Measurements from ENCODE around the gene STX11.

The STX11 gene

DNA sequence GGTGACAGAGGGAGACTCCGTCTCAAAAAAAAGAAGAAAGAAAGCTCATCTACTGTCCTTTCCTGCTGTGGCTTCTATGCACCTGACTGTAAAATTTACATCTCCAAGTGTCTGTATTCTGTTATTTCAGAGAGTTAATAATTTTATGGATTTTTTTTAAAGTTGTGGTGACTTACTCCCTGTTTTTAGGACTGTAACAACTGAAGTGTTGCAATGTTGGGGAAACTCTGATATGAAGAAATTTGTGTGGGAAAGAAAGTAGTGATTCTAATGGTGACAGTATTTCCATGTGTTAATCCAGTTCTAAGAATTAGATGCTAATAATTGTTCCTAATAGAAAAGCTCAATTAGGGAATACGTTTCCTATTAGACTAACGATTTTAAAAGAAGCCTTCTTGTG is 27.4 kb downstream of the STX11 start:
- no peak for TF ChIP-seq GATA3 (IDR thresholded peaks at IDR 0.05; ENCODE audit: low read depth, low read length)
- TF ChIP-seq GATA2 (IDR thresholded peaks at IDR 0.05; ENCODE audit: low read depth, low read length) = no peak

DNA sequence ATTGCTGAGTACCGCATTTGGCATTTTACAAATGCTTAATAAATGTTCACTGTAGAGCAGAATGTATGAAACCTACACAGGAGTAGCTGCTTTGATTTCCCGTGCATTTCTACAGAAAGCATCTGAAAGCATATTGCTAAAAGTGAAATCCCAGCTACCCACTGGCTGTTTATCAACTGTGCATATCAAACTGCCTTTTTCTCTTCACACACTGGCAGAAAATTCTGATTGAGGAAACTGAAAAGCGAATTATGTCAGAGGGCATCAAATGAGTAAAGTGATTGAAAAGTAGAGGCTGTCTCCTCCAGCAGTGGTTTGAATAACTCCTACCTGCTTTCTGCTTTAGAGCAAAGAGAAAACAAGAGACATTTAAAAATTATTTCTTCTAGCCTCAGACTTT is 28.0 kb downstream of the STX11 start:
- TF ChIP-seq GATA3 (IDR thresholded peaks at IDR 0.05; ENCODE audit: low read depth, low read length) = no peak
- no peak for TF ChIP-seq GATA2 (IDR thresholded peaks at IDR 0.05; ENCODE audit: low read depth, low read length)

DNA sequence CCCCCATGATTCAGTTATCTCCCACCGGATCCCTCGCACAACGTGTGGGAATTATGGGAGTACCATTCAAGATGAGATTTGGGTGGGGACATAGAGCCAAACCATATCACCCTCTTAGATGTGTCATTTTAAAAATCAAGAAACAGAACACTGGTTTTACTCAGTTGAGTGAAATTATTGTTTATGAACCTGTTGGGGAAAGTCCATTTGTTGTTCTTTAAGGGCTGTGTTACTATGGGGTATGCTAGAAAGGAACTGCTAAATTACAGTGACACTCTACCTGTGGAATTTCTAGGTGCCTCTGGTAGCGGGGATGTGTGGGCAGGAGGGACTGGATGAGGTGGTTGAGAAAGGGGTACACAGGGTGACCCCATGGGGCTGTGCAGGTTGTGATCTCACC is 28.9 kb downstream of the STX11 start:
- TF ChIP-seq GATA3 (IDR thresholded peaks at IDR 0.05; ENCODE audit: low read depth, low read length) = no peak
- no peak for TF ChIP-seq GATA2 (IDR thresholded peaks at IDR 0.05; ENCODE audit: low read depth, low read length)

DNA sequence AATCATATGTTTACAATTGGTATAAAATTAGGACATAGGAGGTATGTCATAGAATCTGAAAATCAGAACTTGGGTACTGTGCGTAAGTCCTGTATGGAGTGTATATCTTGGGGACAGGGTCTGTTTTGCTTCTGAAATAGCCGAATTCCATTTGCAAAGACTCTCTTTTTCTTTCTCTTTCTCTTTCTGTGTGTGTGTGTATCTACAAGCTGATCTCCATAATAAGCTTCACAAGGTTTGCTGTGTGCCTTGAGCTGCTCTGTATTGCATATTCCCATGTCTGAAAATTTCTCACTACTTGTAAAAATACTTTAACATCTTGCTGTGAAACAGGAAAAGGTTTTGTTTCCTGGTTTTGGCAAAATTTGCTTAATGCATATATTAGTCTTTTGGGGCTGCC is 29.5 kb downstream of the STX11 start:
- TF ChIP-seq GATA3 (IDR thresholded peaks at IDR 0.05; ENCODE audit: low read depth, low read length) = no peak
- TF ChIP-seq GATA2 (IDR thresholded peaks at IDR 0.05; ENCODE audit: low read depth, low read length) = no peak

DNA sequence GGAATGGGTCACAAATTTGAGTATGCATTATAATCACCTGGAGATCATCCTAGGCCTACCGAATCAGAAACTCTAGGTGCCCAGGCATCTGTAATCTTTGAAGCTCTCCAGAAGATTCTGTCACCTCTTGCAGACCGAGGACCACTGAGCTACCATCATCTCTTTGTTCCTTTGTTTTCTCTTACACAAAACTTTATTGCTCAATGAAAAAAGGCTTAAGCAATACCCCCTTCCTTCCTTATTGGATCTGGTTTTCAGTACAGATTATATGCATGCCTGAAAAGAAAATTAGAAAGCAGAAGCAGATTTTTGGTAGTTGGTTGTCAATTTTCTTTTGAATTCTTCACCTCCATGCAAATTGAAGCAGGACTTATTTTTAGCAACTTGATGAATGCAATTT is 31.3 kb downstream of the STX11 start:
- TF ChIP-seq GATA2 (IDR thresholded peaks at IDR 0.05; ENCODE audit: low read depth, low read length) (no peak), GATA3 (IDR thresholded peaks at IDR 0.05; ENCODE audit: low read depth, low read length) (no peak)

DNA sequence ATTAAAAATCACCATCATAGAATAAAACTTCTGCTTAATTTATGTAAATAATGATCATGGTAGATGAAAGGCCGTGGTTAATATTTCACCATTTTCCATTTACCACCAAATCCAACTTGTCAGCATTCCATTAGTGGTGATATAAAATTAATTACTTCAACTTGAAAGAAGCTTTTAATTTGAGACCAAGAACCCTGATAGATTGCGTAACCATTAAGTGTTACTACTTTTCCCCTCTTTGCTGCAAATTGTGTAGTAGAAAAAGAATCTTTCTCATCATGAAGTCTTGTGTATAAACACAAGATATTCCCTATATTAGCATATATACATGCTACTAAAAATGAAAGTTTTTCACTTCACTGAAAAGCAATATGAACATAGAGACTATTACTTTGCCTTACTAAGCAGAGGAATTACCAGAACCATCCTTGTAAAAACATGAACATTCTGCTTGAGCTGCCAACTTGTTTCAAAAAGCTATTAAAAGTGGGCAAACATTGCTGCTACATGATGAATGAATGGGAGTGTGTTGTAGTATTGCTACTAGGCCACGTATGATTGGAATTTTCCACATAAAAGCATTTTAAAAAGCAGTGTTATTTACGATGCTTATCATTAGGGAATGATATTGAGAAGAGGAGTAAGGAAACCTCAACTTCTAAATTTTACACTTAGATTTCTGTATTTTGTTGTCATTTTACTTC is 35.0 kb downstream of the STX11 start:
- TF ChIP-seq GATA3 (IDR thresholded peaks at IDR 0.05; ENCODE audit: low read depth, low read length) = no peak
- TF ChIP-seq GATA2 (IDR thresholded peaks at IDR 0.05; ENCODE audit: low read depth, low read length) = no peak

DNA sequence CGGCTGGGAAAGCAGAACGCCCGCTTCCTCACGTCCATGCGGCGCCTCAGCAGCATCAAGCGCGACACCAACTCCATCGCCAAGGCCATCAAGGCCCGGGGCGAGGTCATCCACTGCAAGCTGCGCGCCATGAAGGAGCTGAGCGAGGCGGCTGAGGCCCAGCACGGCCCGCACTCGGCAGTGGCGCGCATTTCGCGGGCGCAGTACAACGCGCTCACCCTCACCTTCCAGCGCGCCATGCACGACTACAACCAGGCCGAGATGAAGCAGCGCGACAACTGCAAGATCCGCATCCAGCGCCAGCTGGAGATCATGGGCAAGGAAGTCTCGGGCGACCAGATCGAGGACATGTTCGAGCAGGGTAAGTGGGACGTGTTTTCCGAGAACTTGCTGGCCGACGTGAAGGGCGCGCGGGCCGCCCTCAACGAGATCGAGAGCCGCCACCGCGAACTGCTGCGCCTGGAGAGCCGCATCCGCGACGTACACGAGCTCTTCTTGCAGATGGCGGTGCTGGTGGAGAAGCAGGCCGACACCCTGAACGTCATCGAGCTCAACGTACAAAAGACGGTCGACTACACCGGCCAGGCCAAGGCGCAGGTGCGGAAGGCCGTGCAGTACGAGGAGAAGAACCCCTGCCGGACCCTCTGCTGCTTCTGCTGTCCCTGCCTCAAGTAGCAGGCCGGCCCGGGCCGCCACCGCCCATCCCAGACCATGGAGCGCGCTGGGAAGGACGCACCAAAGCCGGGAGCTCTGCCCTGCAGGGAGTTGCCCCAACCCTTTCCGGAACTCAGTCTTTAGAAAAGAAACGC is 36.7 kb downstream of the STX11 start:
- TF ChIP-seq GATA2 (IDR thresholded peaks at IDR 0.05; ENCODE audit: low read depth, low read length) (no peak), GATA3 (IDR thresholded peaks at IDR 0.05; ENCODE audit: low read depth, low read length) (no peak)

DNA sequence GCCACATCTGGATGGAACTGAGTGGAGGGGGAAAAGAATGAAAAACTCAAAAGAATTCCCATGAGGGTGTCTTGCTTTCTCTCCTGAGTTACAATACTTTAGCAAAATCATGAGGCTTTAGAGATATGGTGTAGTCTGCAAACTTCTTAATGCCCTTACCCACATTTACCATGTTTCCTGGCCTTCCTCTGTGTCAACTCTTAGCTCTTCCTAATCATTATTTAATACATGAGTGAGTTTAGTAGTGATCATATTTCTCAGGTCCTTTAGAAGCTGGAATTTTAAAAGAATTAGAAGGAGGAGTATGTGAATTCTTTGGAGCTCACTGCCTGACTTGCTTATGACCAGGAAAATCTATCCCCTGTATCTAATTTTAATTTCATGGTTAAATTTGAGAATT is 39.0 kb downstream of the STX11 start:
- TF ChIP-seq GATA3 (IDR thresholded peaks at IDR 0.05; ENCODE audit: low read depth, low read length) (no peak), GATA2 (IDR thresholded peaks at IDR 0.05; ENCODE audit: low read depth, low read length) (no peak)

DNA sequence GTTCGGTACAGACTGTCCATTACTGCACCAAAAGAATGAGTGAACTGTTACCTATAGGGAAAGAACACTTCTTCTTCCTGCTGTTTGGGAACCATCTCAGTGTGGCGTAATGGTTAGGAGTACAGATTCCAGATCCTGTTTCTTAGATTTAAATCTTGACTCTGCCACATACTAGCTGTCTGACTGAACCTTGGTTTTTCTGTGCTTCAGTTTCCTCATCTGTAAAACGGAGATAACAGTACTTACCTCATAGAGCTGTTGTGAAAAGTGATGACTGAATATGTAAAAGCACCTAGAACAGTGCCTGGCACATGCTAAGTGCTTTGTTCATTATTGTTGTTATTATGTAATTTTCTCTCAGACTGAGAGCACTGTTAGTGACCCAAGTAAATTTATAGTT is 39.8 kb downstream of the STX11 start:
- TF ChIP-seq GATA3 (IDR thresholded peaks at IDR 0.05; ENCODE audit: low read depth, low read length) (no peak), GATA2 (IDR thresholded peaks at IDR 0.05; ENCODE audit: low read depth, low read length) (no peak)

DNA sequence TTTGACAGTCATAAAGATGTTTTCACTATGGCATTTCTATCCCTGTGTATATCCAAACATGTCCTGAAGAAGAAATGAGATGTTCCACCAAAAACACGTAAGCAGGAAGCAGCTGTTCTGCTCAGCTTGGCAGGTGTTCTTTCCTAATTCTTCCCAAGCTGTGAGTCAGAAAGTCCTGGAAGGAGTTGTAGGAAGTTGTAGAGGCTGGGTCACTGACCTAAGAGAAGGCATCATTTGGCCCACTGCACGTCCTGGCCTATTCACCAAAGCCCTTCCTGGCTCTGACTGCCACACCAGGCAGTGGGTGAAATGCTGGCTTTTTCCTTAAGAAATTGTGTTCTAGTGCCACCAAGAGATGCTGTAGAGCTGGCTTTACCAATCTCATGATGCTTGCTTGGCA is 40.3 kb downstream of the STX11 start:
- no peak for TF ChIP-seq GATA3 (IDR thresholded peaks at IDR 0.05; ENCODE audit: low read depth, low read length)
- no peak for TF ChIP-seq GATA2 (IDR thresholded peaks at IDR 0.05; ENCODE audit: low read depth, low read length)

DNA sequence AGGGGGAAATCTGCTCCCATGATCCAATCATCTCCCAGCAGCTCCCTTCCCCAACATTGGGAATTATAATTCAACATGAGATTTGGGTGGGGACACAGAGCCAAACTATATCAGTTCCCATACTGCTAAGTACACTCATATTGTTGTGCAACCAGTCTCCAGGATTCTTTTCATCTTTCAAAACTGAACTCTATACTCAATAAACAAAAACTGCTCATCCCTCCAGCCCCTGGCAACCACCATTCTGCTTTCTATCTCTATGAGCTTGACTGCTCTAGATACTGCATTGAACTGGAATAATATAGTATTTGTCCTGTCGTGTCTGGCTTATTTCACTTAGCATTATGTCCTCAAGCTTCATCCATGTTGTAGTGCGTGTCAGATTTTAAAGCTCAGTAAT is 42.9 kb downstream of the STX11 start:
- no peak for TF ChIP-seq GATA2 (IDR thresholded peaks at IDR 0.05; ENCODE audit: low read depth, low read length)
- no peak for TF ChIP-seq GATA3 (IDR thresholded peaks at IDR 0.05; ENCODE audit: low read depth, low read length)

DNA sequence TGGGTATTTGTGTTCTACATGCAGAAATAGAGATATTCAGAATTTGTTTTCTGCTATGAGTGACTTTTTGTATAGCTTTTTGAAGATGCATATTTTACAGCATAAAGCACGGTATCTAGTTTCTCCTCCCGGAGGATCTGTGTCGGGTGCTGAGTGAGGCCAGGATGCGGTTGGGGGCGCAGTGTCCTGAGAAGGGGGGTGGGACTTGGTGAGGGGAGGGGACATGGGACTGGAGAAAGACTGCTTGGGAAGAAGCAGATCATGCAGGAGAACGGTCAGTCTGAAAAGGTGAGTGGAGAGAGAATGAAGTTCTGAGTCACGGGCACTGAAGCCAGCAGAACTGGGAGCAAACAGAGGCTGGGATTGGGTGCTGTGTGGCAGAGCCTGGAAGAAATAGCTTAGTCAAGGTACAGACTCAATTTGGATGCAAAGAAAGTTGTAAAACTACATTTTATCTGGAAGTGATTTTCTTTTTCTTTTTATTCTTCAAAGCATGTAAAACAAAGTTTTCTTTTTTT is 44.0 kb downstream of the STX11 start:
- TF ChIP-seq GATA2 (IDR thresholded peaks at IDR 0.05; ENCODE audit: low read depth, low read length) = no peak
- TF ChIP-seq GATA3 (IDR thresholded peaks at IDR 0.05; ENCODE audit: low read depth, low read length) = no peak

DNA sequence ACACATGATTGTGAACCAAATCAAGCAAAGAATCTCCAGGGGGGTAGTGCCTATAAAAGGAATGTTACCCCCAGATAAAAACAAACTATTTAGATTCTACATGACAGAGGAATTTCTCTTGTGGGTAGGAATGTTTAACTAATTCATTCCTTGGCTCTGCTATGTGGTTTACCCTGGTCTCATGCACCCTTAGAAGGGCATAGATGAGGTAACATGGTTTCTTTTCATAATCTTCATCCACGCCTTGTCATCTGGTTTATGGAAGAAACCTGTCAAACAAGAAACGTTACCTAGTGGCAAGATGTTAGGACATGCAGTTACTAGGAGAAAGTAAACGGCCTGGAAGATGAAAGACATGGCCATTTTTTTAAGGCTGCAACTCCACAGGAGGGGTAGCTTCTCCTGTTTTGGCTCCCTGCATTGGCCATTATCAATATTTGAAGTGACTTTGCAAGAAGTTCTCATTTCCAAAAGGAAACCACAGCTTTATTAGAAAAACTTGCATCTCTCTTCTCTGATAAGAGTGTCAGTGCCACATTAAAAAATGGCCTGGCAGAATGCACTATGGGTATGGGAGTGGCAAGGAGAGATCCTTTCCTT is 45.5 kb downstream of the STX11 start:
- no peak for TF ChIP-seq GATA2 (IDR thresholded peaks at IDR 0.05; ENCODE audit: low read depth, low read length)
- TF ChIP-seq GATA3 (IDR thresholded peaks at IDR 0.05; ENCODE audit: low read depth, low read length) = no peak

DNA sequence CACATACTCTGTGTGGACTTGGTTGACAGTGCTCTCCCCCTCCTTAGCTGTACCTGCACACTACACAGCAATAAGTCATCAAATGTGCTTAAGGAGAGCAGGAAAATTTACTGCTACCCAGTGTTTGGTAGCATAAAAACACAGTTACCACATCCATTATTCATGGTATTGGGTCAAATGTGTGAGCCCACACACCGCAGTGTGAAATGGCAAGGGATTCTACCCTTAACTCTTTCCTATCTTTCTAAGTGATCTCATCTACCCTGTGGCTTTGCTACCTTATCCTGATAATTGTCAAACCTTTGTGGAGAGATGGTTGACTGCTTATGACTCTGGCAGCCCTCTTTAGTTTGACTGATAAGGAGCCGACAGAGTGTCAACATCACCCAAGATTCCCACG is 47.6 kb downstream of the STX11 start:
- TF ChIP-seq GATA3 (IDR thresholded peaks at IDR 0.05; ENCODE audit: low read depth, low read length) = no peak
- TF ChIP-seq GATA2 (IDR thresholded peaks at IDR 0.05; ENCODE audit: low read depth, low read length) = no peak
